Upper lobe of left lung (tissue), 4 donors: ENCODE measurements around the gene FAXDC2.

Experiments
- EP300 ChIP-seq, 4 donors: sonication (generic); formaldehyde crosslinking; IDR thresholded peaks; one replicate each; pipeline ENCODE4 v1.5.1; 2017; ENCODE audit warnings: antibody characterized with exemption in 4 of 4, control low read depth in 2 of 4
- POLR2A ChIP-seq, 4 donors: fragments of 450-650 bp; IDR thresholded peaks; one replicate each; pipeline ENCODE4 v1.5.1; 2016 to 2017; ENCODE audit warnings: antibody characterized with exemption in 4 of 4, mild to moderate bottlenecking in 2 of 4
- POLR2AphosphoS5 ChIP-seq, 2 donors: sonication (generic); formaldehyde crosslinking; IDR thresholded peaks; one replicate each; pipeline ENCODE4 v1.5.1; 2017; ENCODE audit warnings: antibody characterized with exemption in 2 of 2
- TF ChIP-seq, protein P1 (sequence below), 6 experiments: fragments of 450-650 bp in 4 of 6; fragments of 200-600 bp in 2 of 6; sonication (generic) in 2 of 6; IDR thresholded peaks; one replicate each; pipeline ENCODE4 v1.5.1; 2016 to 2019; ENCODE audit warnings: antibody characterized with exemption in 6 of 6

DNA sequence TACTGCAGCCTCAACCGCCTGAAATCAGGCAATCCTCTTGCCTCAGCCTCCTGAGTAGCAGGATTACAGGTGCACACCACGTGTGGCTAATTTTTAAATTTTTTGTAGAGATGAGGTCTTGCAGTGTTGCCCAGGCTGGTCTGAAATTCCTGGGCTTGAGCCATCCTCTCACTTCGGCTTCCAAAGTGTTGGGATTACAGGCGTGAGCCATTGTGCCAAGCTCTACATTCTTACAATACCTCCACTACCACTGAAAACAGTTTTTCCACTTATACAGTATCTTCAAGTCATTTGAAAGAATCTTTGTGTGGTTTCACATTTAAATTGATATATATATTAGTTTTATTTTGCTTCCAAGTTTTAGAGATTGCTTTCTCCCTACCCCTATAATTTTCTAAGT is 52.6 kb downstream of the FAXDC2 start:
- TF ChIP-seq, protein P1, sequence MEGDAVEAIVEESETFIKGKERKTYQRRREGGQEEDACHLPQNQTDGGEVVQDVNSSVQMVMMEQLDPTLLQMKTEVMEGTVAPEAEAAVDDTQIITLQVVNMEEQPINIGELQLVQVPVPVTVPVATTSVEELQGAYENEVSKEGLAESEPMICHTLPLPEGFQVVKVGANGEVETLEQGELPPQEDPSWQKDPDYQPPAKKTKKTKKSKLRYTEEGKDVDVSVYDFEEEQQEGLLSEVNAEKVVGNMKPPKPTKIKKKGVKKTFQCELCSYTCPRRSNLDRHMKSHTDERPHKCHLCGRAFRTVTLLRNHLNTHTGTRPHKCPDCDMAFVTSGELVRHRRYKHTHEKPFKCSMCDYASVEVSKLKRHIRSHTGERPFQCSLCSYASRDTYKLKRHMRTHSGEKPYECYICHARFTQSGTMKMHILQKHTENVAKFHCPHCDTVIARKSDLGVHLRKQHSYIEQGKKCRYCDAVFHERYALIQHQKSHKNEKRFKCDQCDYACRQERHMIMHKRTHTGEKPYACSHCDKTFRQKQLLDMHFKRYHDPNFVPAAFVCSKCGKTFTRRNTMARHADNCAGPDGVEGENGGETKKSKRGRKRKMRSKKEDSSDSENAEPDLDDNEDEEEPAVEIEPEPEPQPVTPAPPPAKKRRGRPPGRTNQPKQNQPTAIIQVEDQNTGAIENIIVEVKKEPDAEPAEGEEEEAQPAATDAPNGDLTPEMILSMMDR (IDR thresholded peaks at IDR 0.05) = no peak
- no peak for TF ChIP-seq POLR2AphosphoS5 (IDR thresholded peaks at IDR 0.05)
- no peak for TF ChIP-seq EP300 (IDR thresholded peaks at IDR 0.05)
- TF ChIP-seq POLR2A (IDR thresholded peaks at IDR 0.05) = no peak
